ENCODE results near the gene GMDS. TPM values are rescaled to one million over a fixed set of nuclear protein-coding genes. Genes with fewer than 3 reads are reported as not detected.

Gene GMDS
- total RNA-seq, 1 donor from 2014 or later: 7.8 TPM

DNA sequence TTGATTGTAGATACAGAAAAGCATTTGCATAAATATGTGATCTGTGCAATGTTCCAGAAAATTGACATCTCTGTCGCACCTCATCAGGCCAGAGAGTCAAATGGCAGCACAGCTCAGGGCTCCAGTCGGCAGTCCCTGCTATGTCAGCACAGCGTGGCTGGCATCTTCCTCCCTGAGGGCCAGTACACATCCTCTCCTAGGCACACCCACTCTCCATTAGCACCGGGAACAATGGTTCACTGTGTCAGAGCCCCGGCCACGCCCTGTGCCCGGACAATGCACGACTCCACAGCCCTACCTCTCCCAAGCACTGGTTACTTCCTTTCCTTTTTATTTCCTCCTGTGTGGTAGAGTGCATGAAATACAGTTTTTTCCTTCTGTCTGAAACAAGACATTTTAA lies 520.8 kb downstream of the GMDS start:
- H3K9ac ChIP-seq (ENCODE audit: low read depth in 1 of 3, low read length in 3 of 3): no peak overlapping the region
- no peaks in the 10 kb centered on the region for H3K27me3 ChIP-seq (ENCODE audit: control insufficient read depth in 3 of 3, insufficient read depth in 3 of 3, low read length in 3 of 3)
- peaks cover 0 to 2% (median 0%) of the 10 kb centered on the region in 3 donors for H3K4me1 ChIP-seq (ENCODE audit: control insufficient read depth in 3 of 3, insufficient read depth in 3 of 3, low read length in 3 of 3)
- no peak overlapping the region for H3K27ac ChIP-seq (ENCODE audit: low read depth, low read length)
- H3K4me3 ChIP-seq (ENCODE audit: low read length in 3 of 3): no peak overlapping the region
- H3K9me3 ChIP-seq (ENCODE audit: control insufficient read depth in 3 of 3, low read length in 3 of 3): no peaks in the 10 kb centered on the region
- H3K36me3 ChIP-seq (ENCODE audit: control insufficient read depth in 3 of 3, insufficient read depth in 3 of 3, low read length in 3 of 3): no peaks in the 10 kb centered on the region

DNA sequence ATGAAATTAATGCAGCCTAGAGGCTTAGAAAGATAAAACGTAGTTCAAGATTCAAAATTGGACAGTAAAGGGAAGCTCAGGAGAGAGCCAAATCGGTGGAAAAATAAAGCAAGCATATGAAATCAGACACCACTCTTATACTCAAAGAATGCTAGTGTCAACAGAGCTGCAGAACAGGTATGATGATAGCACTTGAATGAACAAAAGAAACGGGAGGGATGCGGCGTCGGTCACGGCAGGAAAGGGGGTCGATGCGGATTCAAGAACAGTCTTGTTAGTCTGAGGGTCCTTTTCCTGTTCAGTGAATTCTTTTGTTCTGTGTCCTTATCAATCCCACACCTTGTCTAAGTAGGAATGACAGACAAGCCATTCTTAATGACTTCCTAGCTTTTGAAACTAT lies 521.3 kb downstream of the GMDS start:
- Histone ChIP-seq H3K27me3 (ENCODE audit: control insufficient read depth in 3 of 3, insufficient read depth in 3 of 3, low read length in 3 of 3) (no peaks in the 10 kb centered on the region), H3K4me3 (ENCODE audit: low read length in 3 of 3) (no peak overlapping the region), H3K4me1 (ENCODE audit: control insufficient read depth in 3 of 3, insufficient read depth in 3 of 3, low read length in 3 of 3) (peaks cover 0 to 2% (median 0%) of the 10 kb centered on the region in 3 donors), H3K9me3 (ENCODE audit: control insufficient read depth in 3 of 3, low read length in 3 of 3) (no peaks in the 10 kb centered on the region), H3K27ac (ENCODE audit: low read depth, low read length) (no peak overlapping the region), H3K36me3 (ENCODE audit: control insufficient read depth in 3 of 3, insufficient read depth in 3 of 3, low read length in 3 of 3) (no peaks in the 10 kb centered on the region), H3K9ac (ENCODE audit: low read depth in 1 of 3, low read length in 3 of 3) (no peak overlapping the region)

DNA sequence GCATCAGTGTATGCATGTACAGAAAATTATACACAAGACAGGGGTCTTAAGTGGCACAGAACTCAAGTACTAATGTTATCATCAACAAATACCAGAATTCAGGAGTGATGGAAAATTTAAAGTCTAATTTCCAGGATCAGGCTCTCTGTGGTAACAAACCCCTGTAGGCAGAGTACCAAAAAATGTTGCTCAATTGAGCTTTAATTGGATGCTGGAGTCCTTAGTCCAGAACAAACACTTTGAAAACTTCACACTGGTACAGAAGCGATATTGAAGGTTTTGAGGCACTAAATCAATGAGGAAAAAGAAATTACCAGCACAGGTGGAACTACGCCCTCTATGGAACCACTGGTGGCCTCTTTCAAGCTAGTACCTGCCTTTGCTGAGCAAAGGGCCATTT lies 522.6 kb downstream of the GMDS start:
- Histone ChIP-seq H3K9me3 (ENCODE audit: control insufficient read depth in 3 of 3, low read length in 3 of 3) (no peaks in the 10 kb centered on the region), H3K27ac (ENCODE audit: low read depth, low read length) (no peak overlapping the region), H3K9ac (ENCODE audit: low read depth in 1 of 3, low read length in 3 of 3) (no peak overlapping the region), H3K4me1 (ENCODE audit: control insufficient read depth in 3 of 3, insufficient read depth in 3 of 3, low read length in 3 of 3) (peaks cover 0 to 2% (median 0%) of the 10 kb centered on the region in 3 donors), H3K4me3 (ENCODE audit: low read length in 3 of 3) (no peak overlapping the region), H3K27me3 (ENCODE audit: control insufficient read depth in 3 of 3, insufficient read depth in 3 of 3, low read length in 3 of 3) (no peaks in the 10 kb centered on the region), H3K36me3 (ENCODE audit: control insufficient read depth in 3 of 3, insufficient read depth in 3 of 3, low read length in 3 of 3) (no peaks in the 10 kb centered on the region)

DNA sequence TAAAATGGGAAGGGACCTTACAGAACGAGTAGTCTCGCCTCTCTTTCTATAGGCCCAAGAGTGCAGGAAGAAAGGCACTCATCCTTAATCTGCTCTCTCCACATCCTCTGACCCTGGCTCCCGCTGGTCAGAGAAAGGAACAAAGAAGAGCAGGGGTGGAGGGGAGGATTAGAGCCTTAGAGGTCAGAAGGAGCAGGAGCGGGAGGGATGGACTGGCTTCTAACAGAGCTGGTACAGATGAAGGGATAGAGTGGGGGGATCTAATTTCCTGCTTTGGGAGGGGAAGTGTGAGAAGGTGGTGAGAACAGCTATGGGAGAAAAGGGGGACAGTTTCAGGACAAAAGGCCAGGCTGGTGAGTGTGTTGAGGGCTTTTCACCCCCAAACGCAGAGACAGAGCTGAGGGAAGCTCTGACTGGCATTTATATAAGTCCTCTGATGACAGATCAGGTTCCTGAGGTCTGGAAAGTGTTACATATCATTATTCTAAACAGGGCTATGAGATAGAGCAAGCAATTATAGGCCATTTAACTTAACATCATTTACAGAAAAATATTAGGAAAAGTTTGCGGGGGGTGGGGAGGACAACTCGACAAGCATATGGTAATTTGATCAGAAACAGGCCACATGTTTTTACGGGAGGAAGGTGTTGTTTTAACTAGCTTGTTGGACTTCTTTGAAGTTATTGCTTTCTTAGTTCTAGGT lies 524.6 kb downstream of the GMDS start:
- H3K36me3 ChIP-seq (ENCODE audit: control insufficient read depth in 3 of 3, insufficient read depth in 3 of 3, low read length in 3 of 3): no peaks in the 10 kb centered on the region
- peaks cover 0 to 5% (median 2%) of the 10 kb centered on the region in 3 donors for H3K4me1 ChIP-seq (ENCODE audit: control insufficient read depth in 3 of 3, insufficient read depth in 3 of 3, low read length in 3 of 3)
- no peak overlapping the region for H3K27ac ChIP-seq (ENCODE audit: low read depth, low read length)
- H3K27me3 ChIP-seq (ENCODE audit: control insufficient read depth in 3 of 3, insufficient read depth in 3 of 3, low read length in 3 of 3): no peaks in the 10 kb centered on the region
- no peak overlapping the region for H3K4me3 ChIP-seq (ENCODE audit: low read length in 3 of 3)
- H3K9me3 ChIP-seq (ENCODE audit: control insufficient read depth in 3 of 3, low read length in 3 of 3): no peaks in the 10 kb centered on the region
- H3K9ac ChIP-seq (ENCODE audit: low read depth in 1 of 3, low read length in 3 of 3): no peak overlapping the region

DNA sequence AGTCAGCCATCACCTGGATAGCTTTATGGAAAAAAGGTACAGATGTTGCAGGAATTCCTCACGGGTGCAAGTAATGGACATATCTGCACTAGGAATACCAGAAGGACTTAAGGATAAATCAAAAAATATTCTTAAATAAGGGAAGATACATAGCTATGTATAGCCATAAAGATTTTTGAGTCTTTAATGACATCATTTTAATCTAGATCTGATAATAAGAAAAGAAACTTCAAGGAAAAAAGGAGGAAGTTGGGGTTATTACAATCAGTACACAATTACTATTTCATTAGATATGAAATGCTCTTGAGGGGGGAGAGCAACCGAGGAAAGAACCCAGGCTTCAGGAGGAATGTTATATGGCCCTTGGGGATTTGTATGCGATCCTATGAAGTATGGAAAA lies 525.5 kb downstream of the GMDS start:
- no peaks in the 10 kb centered on the region for H3K27me3 ChIP-seq (ENCODE audit: control insufficient read depth in 3 of 3, insufficient read depth in 3 of 3, low read length in 3 of 3)
- peaks cover 0 to 5% (median 2%) of the 10 kb centered on the region in 3 donors for H3K4me1 ChIP-seq (ENCODE audit: control insufficient read depth in 3 of 3, insufficient read depth in 3 of 3, low read length in 3 of 3)
- no peak overlapping the region for H3K9ac ChIP-seq (ENCODE audit: low read depth in 1 of 3, low read length in 3 of 3)
- H3K36me3 ChIP-seq (ENCODE audit: control insufficient read depth in 3 of 3, insufficient read depth in 3 of 3, low read length in 3 of 3): no peaks in the 10 kb centered on the region
- no peaks in the 10 kb centered on the region for H3K9me3 ChIP-seq (ENCODE audit: control insufficient read depth in 3 of 3, low read length in 3 of 3)
- H3K4me3 ChIP-seq (ENCODE audit: low read length in 3 of 3): no peak overlapping the region
- no peak overlapping the region for H3K27ac ChIP-seq (ENCODE audit: low read depth, low read length)

DNA sequence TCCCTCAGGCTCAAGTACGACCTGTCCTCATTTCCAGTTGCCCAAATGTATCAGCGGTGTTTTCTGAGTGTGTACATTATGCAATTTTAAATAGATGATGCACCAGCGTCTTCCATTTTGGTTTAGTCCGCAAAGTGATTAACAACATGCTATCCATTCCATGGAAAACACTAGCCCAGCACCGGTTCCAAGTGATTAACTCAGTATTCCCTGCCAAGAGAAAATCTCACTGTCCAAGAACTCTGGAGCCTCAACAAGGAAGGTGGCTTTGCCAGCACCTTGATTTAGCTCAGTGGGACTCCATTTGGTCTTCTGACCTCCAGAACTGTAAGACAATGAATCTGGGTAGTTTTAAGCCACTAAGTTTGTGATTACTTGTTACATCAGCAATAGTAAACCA lies 528.5 kb downstream of the GMDS start:
- Histone ChIP-seq H3K9ac (ENCODE audit: low read depth in 1 of 3, low read length in 3 of 3) (no peak overlapping the region), H3K27me3 (ENCODE audit: control insufficient read depth in 3 of 3, insufficient read depth in 3 of 3, low read length in 3 of 3) (no peaks in the 10 kb centered on the region), H3K27ac (ENCODE audit: low read depth, low read length) (no peak overlapping the region), H3K4me1 (ENCODE audit: control insufficient read depth in 3 of 3, insufficient read depth in 3 of 3, low read length in 3 of 3) (peaks cover 0 to 5% (median 2%) of the 10 kb centered on the region in 3 donors), H3K9me3 (ENCODE audit: control insufficient read depth in 3 of 3, low read length in 3 of 3) (no peaks in the 10 kb centered on the region), H3K36me3 (ENCODE audit: control insufficient read depth in 3 of 3, insufficient read depth in 3 of 3, low read length in 3 of 3) (no peaks in the 10 kb centered on the region), H3K4me3 (ENCODE audit: low read length in 3 of 3) (no peak overlapping the region)

DNA sequence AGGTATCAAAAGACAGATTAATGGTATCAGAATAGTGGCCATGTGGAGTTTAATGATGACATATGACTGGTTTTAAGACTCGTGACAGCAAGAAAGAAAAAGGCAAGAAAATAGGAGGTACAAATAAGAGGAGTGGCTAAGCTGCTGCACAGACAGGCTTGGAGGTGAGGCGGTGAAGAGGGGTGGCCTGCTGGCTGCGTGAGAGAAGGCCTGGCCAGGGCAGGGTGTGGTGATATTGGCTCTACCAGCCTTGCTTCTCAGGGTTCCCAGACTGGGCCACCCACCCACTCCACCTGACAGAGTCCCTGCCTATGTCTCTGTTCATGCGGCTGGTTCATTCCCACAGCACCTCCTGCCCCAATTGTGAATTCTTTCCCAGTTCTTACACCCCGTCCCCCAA lies 529.0 kb downstream of the GMDS start:
- no peaks in the 10 kb centered on the region for H3K9me3 ChIP-seq (ENCODE audit: control insufficient read depth in 3 of 3, low read length in 3 of 3)
- H3K4me3 ChIP-seq (ENCODE audit: low read length in 3 of 3): no peak overlapping the region
- H3K27me3 ChIP-seq (ENCODE audit: control insufficient read depth in 3 of 3, insufficient read depth in 3 of 3, low read length in 3 of 3): no peaks in the 10 kb centered on the region
- H3K9ac ChIP-seq (ENCODE audit: low read depth in 1 of 3, low read length in 3 of 3): no peak overlapping the region
- H3K27ac ChIP-seq (ENCODE audit: low read depth, low read length): no peak overlapping the region
- H3K36me3 ChIP-seq (ENCODE audit: control insufficient read depth in 3 of 3, insufficient read depth in 3 of 3, low read length in 3 of 3): no peaks in the 10 kb centered on the region
- H3K4me1 ChIP-seq (ENCODE audit: control insufficient read depth in 3 of 3, insufficient read depth in 3 of 3, low read length in 3 of 3): peaks cover 0 to 5% (median 2%) of the 10 kb centered on the region in 3 donors

DNA sequence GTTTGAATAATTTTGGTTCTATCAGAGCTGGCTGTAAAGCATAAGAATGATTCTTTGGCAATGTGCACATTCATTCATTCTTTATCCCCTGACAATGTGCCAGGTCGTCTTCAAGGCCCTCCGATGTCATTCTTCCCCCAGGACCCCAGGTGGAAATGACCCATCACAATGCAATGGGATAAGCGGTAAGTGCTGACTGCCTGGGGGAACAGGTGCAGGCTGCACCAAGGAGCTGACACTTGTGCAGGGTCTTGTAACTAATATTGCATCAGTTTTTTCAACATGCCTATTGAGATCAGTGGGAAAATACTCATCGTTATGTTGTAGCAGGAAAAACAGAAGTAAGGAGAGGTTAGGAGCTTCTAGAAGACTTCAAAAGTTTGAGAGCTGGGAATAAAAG lies 530.1 kb downstream of the GMDS start:
- H3K4me1 ChIP-seq (ENCODE audit: control insufficient read depth in 3 of 3, insufficient read depth in 3 of 3, low read length in 3 of 3): peaks cover 0 to 5% (median 0%) of the 10 kb centered on the region in 3 donors
- no peak overlapping the region for H3K4me3 ChIP-seq (ENCODE audit: low read length in 3 of 3)
- H3K36me3 ChIP-seq (ENCODE audit: control insufficient read depth in 3 of 3, insufficient read depth in 3 of 3, low read length in 3 of 3): no peaks in the 10 kb centered on the region
- H3K9me3 ChIP-seq (ENCODE audit: control insufficient read depth in 3 of 3, low read length in 3 of 3): no peaks in the 10 kb centered on the region
- H3K9ac ChIP-seq (ENCODE audit: low read depth in 1 of 3, low read length in 3 of 3): no peak overlapping the region
- H3K27me3 ChIP-seq (ENCODE audit: control insufficient read depth in 3 of 3, insufficient read depth in 3 of 3, low read length in 3 of 3): no peaks in the 10 kb centered on the region
- H3K27ac ChIP-seq (ENCODE audit: low read depth, low read length): no peak overlapping the region

DNA sequence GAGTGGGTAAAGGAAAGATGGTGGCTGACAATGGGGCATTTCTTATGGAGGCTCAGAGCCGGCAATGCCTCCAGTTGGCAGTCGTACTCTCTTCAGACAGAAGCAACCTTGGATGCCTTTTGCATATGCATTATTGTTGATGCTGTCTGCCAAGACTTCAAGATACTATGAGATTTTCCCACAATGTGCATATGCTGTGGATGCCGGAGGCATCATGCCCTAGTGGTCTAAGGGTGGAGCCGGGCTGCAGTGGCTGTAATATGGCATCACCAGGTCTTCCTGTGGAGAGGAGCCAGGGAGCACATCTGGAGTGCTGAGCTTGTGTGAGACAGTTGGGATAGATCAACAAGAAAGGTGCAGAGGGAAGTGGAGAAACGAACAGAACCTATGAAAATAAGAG lies 530.8 kb downstream of the GMDS start:
- no peak overlapping the region for H3K9ac ChIP-seq (ENCODE audit: low read depth in 1 of 3, low read length in 3 of 3)
- no peaks in the 10 kb centered on the region for H3K9me3 ChIP-seq (ENCODE audit: control insufficient read depth in 3 of 3, low read length in 3 of 3)
- no peaks in the 10 kb centered on the region for H3K36me3 ChIP-seq (ENCODE audit: control insufficient read depth in 3 of 3, insufficient read depth in 3 of 3, low read length in 3 of 3)
- H3K27me3 ChIP-seq (ENCODE audit: control insufficient read depth in 3 of 3, insufficient read depth in 3 of 3, low read length in 3 of 3): no peaks in the 10 kb centered on the region
- H3K27ac ChIP-seq (ENCODE audit: low read depth, low read length): no peak overlapping the region
- H3K4me1 ChIP-seq (ENCODE audit: control insufficient read depth in 3 of 3, insufficient read depth in 3 of 3, low read length in 3 of 3): peaks cover 0 to 5% (median 0%) of the 10 kb centered on the region in 3 donors
- no peak overlapping the region for H3K4me3 ChIP-seq (ENCODE audit: low read length in 3 of 3)

DNA sequence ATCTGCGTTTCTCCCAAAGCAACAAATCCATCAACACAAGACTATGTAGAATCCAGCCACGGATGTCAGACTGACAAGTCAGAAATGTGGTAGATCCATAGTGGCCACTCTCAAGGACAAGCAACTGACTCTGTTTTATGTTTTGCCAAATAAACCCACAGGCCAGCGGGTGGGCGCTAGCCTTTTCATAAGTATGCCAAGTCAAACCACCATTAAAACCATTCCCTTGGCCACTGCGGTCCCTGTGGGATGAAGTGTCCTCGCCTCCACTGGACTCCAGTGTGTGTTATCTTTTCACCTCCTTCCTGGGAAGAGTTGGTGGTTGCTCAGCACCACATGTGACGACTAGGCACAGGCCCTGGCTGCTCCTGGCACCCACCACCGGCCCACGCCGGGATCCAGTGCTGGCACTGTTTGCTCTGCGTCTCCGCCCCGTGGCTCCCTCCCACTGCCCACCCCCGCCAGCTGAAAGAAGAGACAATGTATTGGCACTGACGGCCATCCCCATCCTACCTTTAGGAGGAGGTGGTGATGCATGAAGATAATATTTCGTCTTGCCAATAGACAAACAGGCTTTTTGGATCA lies 532.3 kb downstream of the GMDS start:
- H3K9me3 ChIP-seq (ENCODE audit: control insufficient read depth in 3 of 3, low read length in 3 of 3): no peaks in the 10 kb centered on the region
- no peaks in the 10 kb centered on the region for H3K27me3 ChIP-seq (ENCODE audit: control insufficient read depth in 3 of 3, insufficient read depth in 3 of 3, low read length in 3 of 3)

More for the DNA sequence above, 532.3 kb downstream of the GMDS start:
- H3K27ac ChIP-seq (ENCODE audit: low read depth, low read length): no peak overlapping the region
- peaks cover 0 to 5% (median 0%) of the 10 kb centered on the region in 3 donors for H3K4me1 ChIP-seq (ENCODE audit: control insufficient read depth in 3 of 3, insufficient read depth in 3 of 3, low read length in 3 of 3)
- no peak overlapping the region for H3K4me3 ChIP-seq (ENCODE audit: low read length in 3 of 3)
- no peaks in the 10 kb centered on the region for H3K36me3 ChIP-seq (ENCODE audit: control insufficient read depth in 3 of 3, insufficient read depth in 3 of 3, low read length in 3 of 3)
- no peak overlapping the region for H3K9ac ChIP-seq (ENCODE audit: low read depth in 1 of 3, low read length in 3 of 3)

Measured in skeletal muscle tissue (tissue), 4 donors.